HG03457 (cell line): ENCODE measurements around the gene GPR160.
A peak's percentile ranks its signal among the peaks of the same experiment; 100 is the strongest.
"Not testable (repeated sequence)": the region's sequence is repeated elsewhere in the genome, so short reads cannot be mapped to it uniquely, and the experiment has no call there.

Source experiments
- ATAC-seq: cut with Tn5 transposase; IDR thresholded peaks from one replicate; pipeline ENCODE4 v1.9.1; 2021; ENCODE audit warnings: moderate number of reproducible peaks; ENCODE audit not compliant: unreplicated experiment

Gene GPR160

DNA sequence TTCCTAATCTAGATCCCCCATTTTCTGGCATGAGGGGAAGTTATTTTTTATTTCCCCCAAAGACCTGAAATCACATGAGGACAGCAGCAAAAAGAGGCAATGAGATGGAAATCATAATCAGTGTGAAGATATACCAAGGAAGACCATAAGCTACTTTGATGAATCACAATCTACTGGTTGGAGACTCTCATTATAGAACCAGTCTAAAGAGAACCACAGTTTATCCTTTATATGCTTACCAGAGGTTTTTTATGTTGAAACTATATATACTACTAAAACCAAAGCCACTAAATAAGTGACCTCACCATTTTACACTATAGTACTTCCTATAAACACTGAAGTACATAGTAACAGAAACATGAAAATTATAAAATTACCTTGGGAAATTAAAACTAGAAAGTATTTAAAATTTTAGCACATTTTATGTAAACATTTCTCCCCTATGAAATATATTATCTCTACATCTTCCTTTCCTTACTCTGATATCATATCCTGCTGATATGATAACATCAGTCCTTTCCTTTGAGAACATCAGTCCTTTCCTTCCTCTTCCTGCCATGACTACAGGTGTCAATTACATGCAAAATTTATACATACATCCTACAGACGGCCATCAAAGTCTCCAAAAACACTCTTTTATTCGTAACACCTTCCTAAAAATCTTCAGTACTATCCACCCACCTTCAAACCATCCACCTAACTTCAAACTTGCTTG is 71.9 kb downstream of the GPR160 start:
- ATAC-seq = no peak

- no peak for ATAC-seq
These were observed 73.5 kb downstream of the GPR160 start for GRCh38 chr3:170111147-170111771.

GRCh38 chr3:170114165-170114564 is 76.4 kb downstream of the GPR160 start:
- not testable (repeated sequence) for ATAC-seq

GRCh38 chr3:170117134-170117533 is 79.3 kb downstream of the GPR160 start:
- no peak for ATAC-seq

- ATAC-seq = peak; percentile 80
These were observed 90.6 kb downstream of the GPR160 start for GRCh38 chr3:170128259-170128976.

- peak; percentile 34 for ATAC-seq
These were observed 91.2 kb downstream of the GPR160 start for GRCh38 chr3:170128977-170129431.

GRCh38 chr3:170130532-170130931 is 92.7 kb downstream of the GPR160 start:
- no peak for ATAC-seq

DNA sequence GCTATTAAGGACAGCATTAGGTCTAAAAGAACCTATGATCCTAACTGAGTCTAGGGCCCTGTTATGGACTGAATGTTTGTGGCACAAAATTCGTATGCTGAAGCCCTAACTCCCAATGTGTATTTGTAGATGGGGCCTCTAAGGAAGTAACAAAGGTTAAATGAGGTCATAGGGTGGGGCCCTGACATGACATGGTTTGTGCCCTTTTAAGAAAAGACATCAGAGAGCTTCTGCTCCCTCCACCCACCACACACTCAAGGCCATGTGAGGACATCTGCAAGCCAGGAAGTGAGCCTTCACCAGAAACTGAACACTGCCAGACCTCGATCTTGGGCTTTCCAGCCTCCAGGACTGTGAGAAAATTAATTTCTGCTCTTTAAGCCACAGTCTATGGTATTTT is 94.5 kb downstream of the GPR160 start:
- ATAC-seq = no peak
